Loucy (cell line): ENCODE results near the gene TMEM250.

ENCODE experiments used
- CTCF ChIP-seq: fragments of 200-600 bp; sonication (generic); conservative IDR thresholded peaks from 2 replicates; pipeline ENCODE4 v1.5.1; 2014; ENCODE audit warnings: mild to moderate bottlenecking, antibody characterized with exemption, low read length
- EZH2phosphoT487 ChIP-seq: fragments of 200-600 bp; IDR thresholded peaks from 2 replicates; pipeline ENCODE4 v1.6.1; 2018; ENCODE audit warnings: antibody characterized with exemption, mild to moderate bottlenecking, moderate library complexity, borderline replicate concordance

- TF ChIP-seq CTCF = no peak
- no peak for TF ChIP-seq EZH2phosphoT487
Measured at GRCh38 chr9:136157477-136158265, 39.0 kb upstream of the TMEM250 start.
